Measurements from ENCODE around the gene BCAS3.
"Not testable (repeated sequence)": the region's sequence is repeated elsewhere in the genome, so short reads cannot be mapped to it uniquely, and the experiment has no call there.

The BCAS3 gene

DNA sequence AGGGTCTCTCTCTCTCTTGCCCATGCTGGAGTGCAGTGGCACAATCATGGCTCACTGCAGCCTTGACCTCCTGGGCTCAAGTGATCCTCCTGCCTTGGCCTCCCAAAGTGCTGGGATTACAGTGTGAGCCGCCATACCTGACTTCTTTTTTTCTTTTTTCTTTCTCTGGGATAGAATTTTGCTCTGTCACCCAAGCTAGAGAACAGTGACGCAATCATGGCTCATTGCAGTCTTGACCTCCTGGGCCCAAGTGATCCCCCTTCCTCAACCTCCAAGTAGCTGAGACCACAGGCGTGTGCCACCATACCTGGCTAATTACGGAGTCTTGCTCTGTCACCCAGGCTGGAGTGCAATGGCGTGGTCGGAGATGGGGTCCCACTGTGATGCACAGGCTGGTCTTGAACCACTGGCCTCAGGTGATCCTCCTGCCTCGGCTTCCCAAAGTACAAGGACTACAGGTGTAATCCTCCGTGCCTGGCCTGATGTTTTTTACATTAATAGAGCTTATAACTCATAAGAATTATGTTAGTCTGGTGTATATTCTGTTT lies 76.5 kb downstream of the BCAS3 start:
- TF ChIP-seq EZH2 (IDR thresholded peaks at IDR 0.05; ENCODE audit: borderline replicate concordance, low read length), result no peak
- H3K4me1 ChIP-seq (ENCODE audit: insufficient read depth, low read length, severe bottlenecking), result no peaks in the 10 kb centered on the region
- no peaks in the 10 kb centered on the region for H3K27me3 ChIP-seq (ENCODE audit: insufficient read depth, low read length)
- no peak overlapping the region for H3K4me3 ChIP-seq (ENCODE audit: low read depth, low read length, poor library complexity, severe bottlenecking)
- H3K36me3 ChIP-seq (ENCODE audit: insufficient read depth, low read length), result no peaks in the 10 kb centered on the region
- no peak overlapping the region for H2AFZ ChIP-seq (ENCODE audit: low read length)
- H3K79me2 ChIP-seq (ENCODE audit: insufficient read depth, low read length), result no peaks in the 10 kb centered on the region
- no peak overlapping the region for H3K4me2 ChIP-seq (ENCODE audit: low read length)
- no peaks in the 10 kb centered on the region for H3K9me3 ChIP-seq (ENCODE audit: low read length)
- no peaks in the 10 kb centered on the region for H4K20me1 ChIP-seq (ENCODE audit: insufficient read depth, low read length)
- no peak overlapping the region for H3K9ac ChIP-seq (ENCODE audit: low read length)
- H3K9me2 ChIP-seq (ENCODE audit: low read depth, low read length), result no peaks in the 10 kb centered on the region
- no peak overlapping the region for H3K27ac ChIP-seq (ENCODE audit: low read depth, low read length, poor library complexity, severe bottlenecking)
- H3F3A ChIP-seq (ENCODE audit: insufficient read depth, low read length), result no peaks in the 10 kb centered on the region

DNA sequence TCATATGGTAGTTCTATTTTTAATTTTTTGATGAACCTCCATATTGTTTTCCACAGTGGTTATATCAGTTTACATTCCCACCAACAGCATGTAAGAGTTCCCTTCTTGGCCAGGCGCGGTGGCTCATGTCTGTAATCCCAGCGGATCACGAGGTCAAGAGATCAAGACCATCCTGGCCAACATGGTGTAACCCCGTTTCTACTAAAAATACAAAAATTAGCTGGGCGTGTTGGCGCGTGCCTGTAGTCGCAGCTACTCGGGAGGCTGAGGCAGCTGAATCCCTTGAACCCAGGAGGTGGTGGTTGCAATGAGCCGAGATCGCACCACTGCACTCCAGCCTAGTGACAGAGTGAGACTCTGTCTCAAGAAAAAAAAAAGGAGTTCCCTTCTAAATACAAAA lies 79.1 kb downstream of the BCAS3 start:
- not testable (repeated sequence) for H3K79me2 ChIP-seq (ENCODE audit: insufficient read depth, low read length); H4K20me1 ChIP-seq (ENCODE audit: insufficient read depth, low read length); H3K9me3 ChIP-seq (ENCODE audit: low read length); H3K4me2 ChIP-seq (ENCODE audit: low read length); H3K9ac ChIP-seq (ENCODE audit: low read length); H3K4me1 ChIP-seq (ENCODE audit: insufficient read depth, low read length, severe bottlenecking); H3K36me3 ChIP-seq (ENCODE audit: insufficient read depth, low read length); H3K9me2 ChIP-seq (ENCODE audit: low read depth, low read length); H2AFZ ChIP-seq (ENCODE audit: low read length); H3F3A ChIP-seq (ENCODE audit: insufficient read depth, low read length); H3K27ac ChIP-seq (ENCODE audit: low read depth, low read length, poor library complexity, severe bottlenecking); H3K4me3 ChIP-seq (ENCODE audit: low read depth, low read length, poor library complexity, severe bottlenecking); H3K27me3 ChIP-seq (ENCODE audit: insufficient read depth, low read length)

DNA sequence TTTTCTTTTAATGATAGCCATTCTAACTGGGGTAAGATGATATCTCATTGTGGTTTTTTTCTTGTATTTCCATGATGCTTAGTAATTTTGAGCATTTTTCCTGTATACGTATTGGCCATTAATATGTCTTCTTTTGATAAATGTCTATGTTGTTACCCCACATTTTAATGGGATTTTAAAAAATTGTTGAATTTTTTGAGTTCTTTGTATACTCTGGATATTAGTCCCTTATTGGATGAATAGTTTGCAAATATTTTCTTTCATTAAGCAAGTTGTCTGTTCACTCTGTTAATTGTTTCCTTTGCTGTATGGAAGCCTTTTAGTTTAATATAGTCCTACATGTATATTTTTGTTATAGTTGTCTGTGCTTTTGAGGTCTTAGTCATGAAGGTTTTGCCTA lies 79.8 kb downstream of the BCAS3 start:
- H3K36me3 ChIP-seq (ENCODE audit: insufficient read depth, low read length), result no peaks in the 10 kb centered on the region
- no peaks in the 10 kb centered on the region for H3K9me3 ChIP-seq (ENCODE audit: low read length)
- TF ChIP-seq, protein P1, sequence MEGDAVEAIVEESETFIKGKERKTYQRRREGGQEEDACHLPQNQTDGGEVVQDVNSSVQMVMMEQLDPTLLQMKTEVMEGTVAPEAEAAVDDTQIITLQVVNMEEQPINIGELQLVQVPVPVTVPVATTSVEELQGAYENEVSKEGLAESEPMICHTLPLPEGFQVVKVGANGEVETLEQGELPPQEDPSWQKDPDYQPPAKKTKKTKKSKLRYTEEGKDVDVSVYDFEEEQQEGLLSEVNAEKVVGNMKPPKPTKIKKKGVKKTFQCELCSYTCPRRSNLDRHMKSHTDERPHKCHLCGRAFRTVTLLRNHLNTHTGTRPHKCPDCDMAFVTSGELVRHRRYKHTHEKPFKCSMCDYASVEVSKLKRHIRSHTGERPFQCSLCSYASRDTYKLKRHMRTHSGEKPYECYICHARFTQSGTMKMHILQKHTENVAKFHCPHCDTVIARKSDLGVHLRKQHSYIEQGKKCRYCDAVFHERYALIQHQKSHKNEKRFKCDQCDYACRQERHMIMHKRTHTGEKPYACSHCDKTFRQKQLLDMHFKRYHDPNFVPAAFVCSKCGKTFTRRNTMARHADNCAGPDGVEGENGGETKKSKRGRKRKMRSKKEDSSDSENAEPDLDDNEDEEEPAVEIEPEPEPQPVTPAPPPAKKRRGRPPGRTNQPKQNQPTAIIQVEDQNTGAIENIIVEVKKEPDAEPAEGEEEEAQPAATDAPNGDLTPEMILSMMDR (IDR thresholded peaks at IDR 0.05; ENCODE audit: low read length), result no peak
- no peak for TF ChIP-seq EZH2 (IDR thresholded peaks at IDR 0.05; ENCODE audit: borderline replicate concordance, low read length)
- no peaks in the 10 kb centered on the region for H3K27me3 ChIP-seq (ENCODE audit: insufficient read depth, low read length)
- no peak overlapping the region for H3K9ac ChIP-seq (ENCODE audit: low read length)
- H3K4me1 ChIP-seq (ENCODE audit: insufficient read depth, low read length, severe bottlenecking), result no peaks in the 10 kb centered on the region
- H3K27ac ChIP-seq (ENCODE audit: low read depth, low read length, poor library complexity, severe bottlenecking), result no peak overlapping the region
- no peak overlapping the region for H3K4me3 ChIP-seq (ENCODE audit: low read depth, low read length, poor library complexity, severe bottlenecking)
- no peaks in the 10 kb centered on the region for H3F3A ChIP-seq (ENCODE audit: insufficient read depth, low read length)
- H3K79me2 ChIP-seq (ENCODE audit: insufficient read depth, low read length), result no peaks in the 10 kb centered on the region
- H4K20me1 ChIP-seq (ENCODE audit: insufficient read depth, low read length), result no peaks in the 10 kb centered on the region
- H2AFZ ChIP-seq (ENCODE audit: low read length), result no peak overlapping the region
- no peaks in the 10 kb centered on the region for H3K9me2 ChIP-seq (ENCODE audit: low read depth, low read length)
- no peak overlapping the region for H3K4me2 ChIP-seq (ENCODE audit: low read length)

DNA sequence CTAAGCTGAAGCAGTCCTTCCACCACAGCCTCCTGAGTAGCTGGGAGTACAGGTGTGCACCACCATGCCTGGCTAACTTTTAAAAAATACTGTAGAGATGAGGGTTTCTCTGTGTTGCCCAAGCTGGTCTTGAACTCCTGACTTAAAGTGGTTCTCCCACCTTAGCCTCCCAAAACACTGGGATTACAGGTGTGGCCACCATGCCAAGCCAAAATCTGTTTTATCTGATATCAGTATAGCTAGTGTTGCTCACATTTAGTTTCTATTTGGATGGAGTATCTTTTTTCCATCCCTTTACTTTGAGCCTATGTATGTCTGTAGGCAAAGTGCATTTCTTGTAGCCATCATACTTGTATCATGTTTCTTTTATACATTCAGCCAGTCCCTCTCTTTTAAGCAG lies 82.1 kb downstream of the BCAS3 start:
- H3K4me2 ChIP-seq (ENCODE audit: low read length), result no peak overlapping the region
- H3K27me3 ChIP-seq (ENCODE audit: insufficient read depth, low read length), result no peaks in the 10 kb centered on the region
- H3F3A ChIP-seq (ENCODE audit: insufficient read depth, low read length), result no peaks in the 10 kb centered on the region
- H3K27ac ChIP-seq (ENCODE audit: low read depth, low read length, poor library complexity, severe bottlenecking), result no peak overlapping the region
- no peak overlapping the region for H3K9ac ChIP-seq (ENCODE audit: low read length)
- no peaks in the 10 kb centered on the region for H4K20me1 ChIP-seq (ENCODE audit: insufficient read depth, low read length)
- no peaks in the 10 kb centered on the region for H3K4me1 ChIP-seq (ENCODE audit: insufficient read depth, low read length, severe bottlenecking)
- TF ChIP-seq, protein P1 (IDR thresholded peaks at IDR 0.05; ENCODE audit: low read length), result no peak
- TF ChIP-seq EZH2 (IDR thresholded peaks at IDR 0.05; ENCODE audit: borderline replicate concordance, low read length), result no peak
- H3K36me3 ChIP-seq (ENCODE audit: insufficient read depth, low read length), result no peaks in the 10 kb centered on the region
- H3K9me3 ChIP-seq (ENCODE audit: low read length), result no peaks in the 10 kb centered on the region
- H3K79me2 ChIP-seq (ENCODE audit: insufficient read depth, low read length), result no peaks in the 10 kb centered on the region
- H3K4me3 ChIP-seq (ENCODE audit: low read depth, low read length, poor library complexity, severe bottlenecking), result no peak overlapping the region
- no peak overlapping the region for H2AFZ ChIP-seq (ENCODE audit: low read length)
- no peaks in the 10 kb centered on the region for H3K9me2 ChIP-seq (ENCODE audit: low read depth, low read length)

DNA sequence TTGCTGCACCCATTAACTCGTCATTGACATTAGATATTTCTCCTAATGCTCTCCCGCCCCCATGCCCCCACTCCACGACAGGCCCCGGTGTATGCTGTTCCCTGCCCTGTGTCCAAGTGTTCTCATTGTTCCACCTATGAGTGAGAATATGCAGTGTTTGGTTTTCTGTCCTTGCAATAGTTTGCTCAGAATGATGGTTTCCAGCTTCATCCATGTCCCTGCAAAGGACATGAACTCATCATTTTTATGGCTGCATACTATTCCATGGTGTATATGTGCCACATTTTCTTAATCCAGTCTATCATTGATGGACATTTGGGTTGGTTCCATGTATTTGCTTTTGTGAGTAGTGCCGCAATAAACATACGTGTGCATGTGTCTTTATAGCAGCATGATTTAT lies 83.7 kb downstream of the BCAS3 start:
- H3K27me3 ChIP-seq (ENCODE audit: insufficient read depth, low read length); H3F3A ChIP-seq (ENCODE audit: insufficient read depth, low read length); H3K27ac ChIP-seq (ENCODE audit: low read depth, low read length, poor library complexity, severe bottlenecking); H3K36me3 ChIP-seq (ENCODE audit: insufficient read depth, low read length); H3K9me3 ChIP-seq (ENCODE audit: low read length); H3K79me2 ChIP-seq (ENCODE audit: insufficient read depth, low read length); H3K4me1 ChIP-seq (ENCODE audit: insufficient read depth, low read length, severe bottlenecking); H3K4me2 ChIP-seq (ENCODE audit: low read length); H4K20me1 ChIP-seq (ENCODE audit: insufficient read depth, low read length); H3K4me3 ChIP-seq (ENCODE audit: low read depth, low read length, poor library complexity, severe bottlenecking); H2AFZ ChIP-seq (ENCODE audit: low read length); H3K9me2 ChIP-seq (ENCODE audit: low read depth, low read length); H3K9ac ChIP-seq (ENCODE audit: low read length): not testable (repeated sequence)

All from OCI-LY1 (cell line).